ENCODE data around the gene SEC23A.

Gene SEC23A

DNA sequence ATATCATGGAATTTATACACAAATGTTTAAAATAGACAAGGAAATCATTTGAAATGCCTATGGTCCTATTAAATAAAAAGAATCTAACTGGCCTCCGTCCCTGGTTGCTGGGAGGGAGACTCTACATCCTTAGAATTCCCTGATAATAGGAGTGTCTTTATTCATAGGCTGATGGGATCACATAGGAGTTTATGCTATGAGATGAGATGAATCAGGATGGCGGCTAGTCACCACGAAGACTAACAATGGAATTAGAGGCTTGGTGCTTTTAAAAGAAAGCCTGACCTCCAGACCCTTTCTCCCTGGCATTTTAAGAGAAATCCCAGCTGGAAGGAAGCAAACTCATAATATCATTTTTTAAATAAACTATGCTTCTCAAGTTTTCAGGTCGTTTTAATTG, 69.7 kb downstream of the SEC23A start:
- ChIA-PET CTCF (interaction anchor here (1.3 to 2.1 kb wide), 5 partner anchors 10 to 164 kb away, joined by 3 to 11 read pairs (median 5); no protein-coding TSS in a partner anchor), POLR2A (no interaction called here)
- DNase-seq (ENCODE audit: low read depth, low spot score), result no peak
- TF ChIP-seq, protein P1, sequence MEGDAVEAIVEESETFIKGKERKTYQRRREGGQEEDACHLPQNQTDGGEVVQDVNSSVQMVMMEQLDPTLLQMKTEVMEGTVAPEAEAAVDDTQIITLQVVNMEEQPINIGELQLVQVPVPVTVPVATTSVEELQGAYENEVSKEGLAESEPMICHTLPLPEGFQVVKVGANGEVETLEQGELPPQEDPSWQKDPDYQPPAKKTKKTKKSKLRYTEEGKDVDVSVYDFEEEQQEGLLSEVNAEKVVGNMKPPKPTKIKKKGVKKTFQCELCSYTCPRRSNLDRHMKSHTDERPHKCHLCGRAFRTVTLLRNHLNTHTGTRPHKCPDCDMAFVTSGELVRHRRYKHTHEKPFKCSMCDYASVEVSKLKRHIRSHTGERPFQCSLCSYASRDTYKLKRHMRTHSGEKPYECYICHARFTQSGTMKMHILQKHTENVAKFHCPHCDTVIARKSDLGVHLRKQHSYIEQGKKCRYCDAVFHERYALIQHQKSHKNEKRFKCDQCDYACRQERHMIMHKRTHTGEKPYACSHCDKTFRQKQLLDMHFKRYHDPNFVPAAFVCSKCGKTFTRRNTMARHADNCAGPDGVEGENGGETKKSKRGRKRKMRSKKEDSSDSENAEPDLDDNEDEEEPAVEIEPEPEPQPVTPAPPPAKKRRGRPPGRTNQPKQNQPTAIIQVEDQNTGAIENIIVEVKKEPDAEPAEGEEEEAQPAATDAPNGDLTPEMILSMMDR (IDR thresholded peaks at IDR 0.05; ENCODE audit: insufficient read depth, low read length, missing control alignments), result no peak
- no peak overlapping the region for H3K4me3 ChIP-seq (ENCODE audit: low read depth, low read length)

DNA sequence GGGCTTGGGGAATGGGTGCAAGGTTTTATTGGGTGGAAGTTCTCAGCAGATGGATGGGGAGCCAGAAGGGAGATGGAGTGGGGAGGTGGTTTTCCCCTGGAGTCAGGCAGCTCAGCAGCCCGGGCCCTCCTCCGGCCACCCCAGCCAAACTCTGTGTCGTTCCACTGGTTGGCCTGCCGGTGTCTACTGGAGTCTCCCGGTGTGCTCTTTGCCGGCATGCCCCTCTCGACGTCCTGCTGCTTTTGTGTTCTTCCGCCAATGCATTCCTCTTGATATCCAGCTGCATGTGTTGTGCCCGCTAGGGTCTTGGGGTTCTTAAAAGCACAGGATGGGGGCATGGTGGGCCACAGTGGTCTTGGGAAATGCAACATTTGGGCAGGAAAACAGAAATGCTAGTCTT, 72.8 kb downstream of the SEC23A start:
- TF ChIP-seq, protein P1 (IDR thresholded peaks at IDR 0.05; ENCODE audit: insufficient read depth, low read length, missing control alignments), result no peak
- H3K4me3 ChIP-seq (ENCODE audit: low read depth, low read length), result no peak overlapping the region
- no peak for DNase-seq (ENCODE audit: low read depth, low spot score)
- ChIA-PET POLR2A (no interaction called here), CTCF (interaction anchor here (3.3 kb wide), 1 partner anchor 14 kb away, joined by 17 read pairs; no protein-coding TSS in a partner anchor)

DNA sequence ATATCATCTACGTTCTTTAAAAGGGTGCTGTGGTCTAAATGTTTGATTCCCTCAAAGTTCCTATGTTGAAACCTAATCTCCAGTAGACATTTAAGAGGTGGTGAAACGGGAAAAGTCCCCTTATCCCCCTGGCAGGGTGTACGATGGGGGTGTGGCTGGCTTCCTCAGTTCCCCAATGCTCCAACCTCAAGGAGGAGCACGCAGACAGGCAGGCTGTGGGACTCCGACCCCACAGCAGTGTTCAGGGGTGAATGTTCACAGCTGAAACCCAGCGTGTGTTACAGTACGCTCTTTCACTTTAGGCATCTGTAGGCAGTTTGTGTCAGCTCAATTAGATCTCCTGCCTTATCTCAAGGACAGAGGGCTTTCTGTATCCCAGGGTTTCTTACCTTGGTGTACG, 73.2 kb downstream of the SEC23A start:
- no peak overlapping the region for H3K4me3 ChIP-seq (ENCODE audit: low read depth, low read length)
- TF ChIP-seq, protein P1 (IDR thresholded peaks at IDR 0.05; ENCODE audit: insufficient read depth, low read length, missing control alignments), result no peak
- CTCF ChIA-PET, result interaction anchor here (3.3 kb wide), 1 partner anchor 14 kb away, joined by 17 read pairs; no protein-coding TSS in a partner anchor
- POLR2A ChIA-PET, result no interaction called here
- DNase-seq (ENCODE audit: low read depth, low spot score), result no peak

DNA sequence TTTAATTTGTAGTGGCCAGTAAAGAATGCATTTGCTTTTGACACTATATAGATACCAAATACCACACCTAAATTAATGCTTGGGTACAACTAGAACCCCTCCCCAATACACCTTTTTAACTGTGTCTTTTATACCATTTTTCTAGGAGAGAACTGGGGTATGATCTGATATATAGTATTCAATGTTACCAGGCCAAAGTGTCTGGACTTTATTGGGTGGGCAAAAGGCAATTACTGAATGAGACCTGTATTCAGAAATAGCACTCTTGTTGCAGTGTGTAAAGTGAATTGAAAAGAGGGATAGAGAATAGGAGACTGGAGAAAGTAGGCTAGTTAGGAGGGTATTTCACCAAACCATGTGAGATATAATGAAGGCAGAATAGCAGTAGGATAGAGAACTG, 74.4 kb downstream of the SEC23A start:
- H3K4me3 ChIP-seq (ENCODE audit: low read depth, low read length), result no peak overlapping the region
- ChIA-PET CTCF (no interaction called here), POLR2A (no interaction called here)
- TF ChIP-seq, protein P1 (IDR thresholded peaks at IDR 0.05; ENCODE audit: insufficient read depth, low read length, missing control alignments), result no peak
- DNase-seq (ENCODE audit: low read depth, low spot score), result no peak

DNA sequence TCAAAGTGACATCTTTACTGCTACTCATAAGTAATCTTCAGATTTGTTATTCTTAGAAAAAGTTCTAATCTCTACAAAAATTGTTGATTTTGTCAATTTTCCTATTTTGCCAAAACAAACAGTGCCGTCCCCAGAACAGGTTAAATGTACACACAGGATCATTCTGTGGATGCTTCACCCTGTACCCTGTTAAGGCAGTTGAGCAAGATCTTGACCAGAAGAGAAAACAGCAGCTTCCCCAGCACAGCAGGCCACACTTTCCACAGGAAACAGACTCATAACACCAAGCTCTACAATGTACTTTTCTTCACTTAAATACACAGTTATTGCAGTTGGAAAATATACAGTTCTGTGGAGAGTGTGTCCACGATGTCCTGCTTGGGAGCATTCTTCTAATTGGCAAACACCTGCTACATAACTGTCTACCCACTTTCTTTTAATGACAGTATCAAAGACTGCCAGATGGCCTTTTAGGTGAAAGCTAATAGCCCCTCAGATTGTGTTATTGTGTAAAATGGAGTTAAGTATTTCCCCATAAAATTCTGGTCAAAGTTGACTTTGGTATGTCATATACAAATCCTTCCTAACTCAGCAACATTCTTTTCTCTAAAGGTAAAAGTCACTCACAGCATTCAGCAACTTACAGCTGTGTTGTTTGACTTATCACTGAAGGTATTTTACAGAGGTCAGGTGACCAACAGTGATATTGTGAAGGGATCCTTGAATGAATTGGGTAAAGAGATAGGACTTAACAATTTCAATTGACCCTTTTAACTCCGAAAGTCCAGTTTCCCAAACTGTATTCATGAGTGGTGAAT, 77.0 kb downstream of the SEC23A start:
- no peak overlapping the region for H3K4me3 ChIP-seq (ENCODE audit: low read depth, low read length)
- TF ChIP-seq, protein P1 (IDR thresholded peaks at IDR 0.05; ENCODE audit: insufficient read depth, low read length, missing control alignments), result no peak
- POLR2A ChIA-PET, result no interaction called here
- no peak for DNase-seq (ENCODE audit: low read depth, low spot score)
- CTCF ChIA-PET, result interaction anchor here (1.3 to 1.9 kb wide), 2 partner anchors 9 to 10 kb away, joined by 3 to 11 read pairs; no protein-coding TSS in a partner anchor

DNA sequence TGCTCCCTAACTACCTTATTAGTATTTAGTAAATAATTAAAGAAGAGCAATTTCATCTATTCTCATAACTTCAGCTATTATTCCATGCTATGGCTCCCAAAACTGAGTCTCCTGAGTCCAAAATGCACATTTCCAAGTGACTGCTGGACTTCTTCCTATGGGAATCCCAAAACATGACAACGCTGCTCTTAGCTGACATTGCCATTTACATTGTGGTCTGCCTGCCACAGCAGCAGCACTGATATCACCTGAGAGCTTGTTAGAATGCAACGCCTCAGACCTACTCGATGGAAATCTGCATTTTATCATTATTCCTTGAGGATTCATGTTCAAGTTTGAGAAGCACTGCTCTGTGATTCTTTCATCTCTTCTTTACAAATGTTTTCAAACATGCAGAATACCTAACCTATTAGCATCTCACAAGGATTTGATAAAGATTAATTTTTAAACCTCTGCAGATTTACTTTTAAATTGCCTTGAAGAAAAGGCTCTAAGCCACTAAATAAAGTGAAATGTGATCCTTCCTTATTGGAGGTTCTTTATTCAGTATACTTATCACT, 77.7 kb downstream of the SEC23A start:
- DNase-seq (ENCODE audit: low read depth, low spot score), result no peak
- TF ChIP-seq, protein P1 (IDR thresholded peaks at IDR 0.05; ENCODE audit: insufficient read depth, low read length, missing control alignments), result no peak
- POLR2A ChIA-PET, result no interaction called here
- CTCF ChIA-PET, result interaction anchor here (1.3 to 1.9 kb wide), 2 partner anchors 9 kb away, joined by 3 to 11 read pairs; no protein-coding TSS in a partner anchor
- H3K4me3 ChIP-seq (ENCODE audit: low read depth, low read length), result no peak overlapping the region

Measured in AG04449 (cell line).